ENCODE results near the gene ARRB2.

ARRB2 gene

GRCh38 chr17:4715063-4715744 is 4.8 kb downstream of the ARRB2 start:
- Histone ChIP-seq H3F3A (ENCODE audit: insufficient read depth) (no peaks in the 10 kb centered on the region), H3K27ac (ENCODE audit: low read depth, low read length) (no peak overlapping the region), H3K79me2 (ENCODE audit: insufficient read depth, low read length) (peaks cover 16% of the 10 kb centered on the region), H2AFZ (ENCODE audit: low read depth, low read length, severe bottlenecking) (no peak overlapping the region), H3K4me2 (ENCODE audit: low read depth, low read length, poor library complexity, severe bottlenecking) (no peak overlapping the region), H3K9me2 (replicated peaks; ENCODE audit: insufficient read depth, low read length) (no peaks in the 10 kb centered on the region), H4K20me1 (ENCODE audit: low read depth, low read length) (no peaks in the 10 kb centered on the region), H3K36me3 (ENCODE audit: low read length) (no peaks in the 10 kb centered on the region), H3K9me3 (ENCODE audit: insufficient read depth, low read length) (no peaks in the 10 kb centered on the region), H3K9ac (ENCODE audit: low read length) (no peak overlapping the region), H3K27me3 (ENCODE audit: low read length) (no peaks in the 10 kb centered on the region), H3K4me3 (ENCODE audit: insufficient read depth, low read length, poor library complexity, severe bottlenecking) (no peak overlapping the region)
- no peak for TF ChIP-seq CTCF (IDR thresholded peaks at IDR 0.05; ENCODE audit: insufficient read depth, low read length, poor library complexity, severe bottlenecking)
- TF ChIP-seq EZH2phosphoT487 (conservative IDR thresholded peaks at IDR 0.05; ENCODE audit: low read length): no peak

- no peaks in the 10 kb centered on the region for H3F3A ChIP-seq (ENCODE audit: insufficient read depth)
- H3K9me3 ChIP-seq (ENCODE audit: insufficient read depth, low read length): no peaks in the 10 kb centered on the region
- no peak overlapping the region for H3K27ac ChIP-seq (ENCODE audit: low read depth, low read length)
- no peak overlapping the region for H3K4me3 ChIP-seq (ENCODE audit: insufficient read depth, low read length, poor library complexity, severe bottlenecking)
- no peak overlapping the region for H3K9ac ChIP-seq (ENCODE audit: low read length)
- no peaks in the 10 kb centered on the region for H3K27me3 ChIP-seq (ENCODE audit: low read length)
- TF ChIP-seq CTCF (IDR thresholded peaks at IDR 0.05; ENCODE audit: insufficient read depth, low read length, poor library complexity, severe bottlenecking): no peak
- no peak for TF ChIP-seq EZH2phosphoT487 (conservative IDR thresholded peaks at IDR 0.05; ENCODE audit: low read length)
- H3K36me3 ChIP-seq (ENCODE audit: low read length): no peaks in the 10 kb centered on the region
- H2AFZ ChIP-seq (ENCODE audit: low read depth, low read length, severe bottlenecking): no peak overlapping the region
- peaks cover 12% of the 10 kb centered on the region for H3K79me2 ChIP-seq (ENCODE audit: insufficient read depth, low read length)
- no peaks in the 10 kb centered on the region for H3K9me2 ChIP-seq (replicated peaks; ENCODE audit: insufficient read depth, low read length)
- H4K20me1 ChIP-seq (ENCODE audit: low read depth, low read length): no peaks in the 10 kb centered on the region
- H3K4me2 ChIP-seq (ENCODE audit: low read depth, low read length, poor library complexity, severe bottlenecking): no peak overlapping the region
These were observed 5.6 kb downstream of the ARRB2 start for GRCh38 chr17:4716081-4716480.

- no peaks in the 10 kb centered on the region for H4K20me1 ChIP-seq (ENCODE audit: low read depth, low read length)
- H3K27me3 ChIP-seq (ENCODE audit: low read length): no peaks in the 10 kb centered on the region
- no peaks in the 10 kb centered on the region for H3F3A ChIP-seq (ENCODE audit: insufficient read depth)
- H3K36me3 ChIP-seq (ENCODE audit: low read length): no peaks in the 10 kb centered on the region
- no peak overlapping the region for H3K9ac ChIP-seq (ENCODE audit: low read length)
- no peaks in the 10 kb centered on the region for H3K9me2 ChIP-seq (replicated peaks; ENCODE audit: insufficient read depth, low read length)
- no peak overlapping the region for H3K4me3 ChIP-seq (ENCODE audit: insufficient read depth, low read length, poor library complexity, severe bottlenecking)
- TF ChIP-seq CTCF (IDR thresholded peaks at IDR 0.05; ENCODE audit: insufficient read depth, low read length, poor library complexity, severe bottlenecking): no peak
- no peak for TF ChIP-seq EZH2phosphoT487 (conservative IDR thresholded peaks at IDR 0.05; ENCODE audit: low read length)
- H3K27ac ChIP-seq (ENCODE audit: low read depth, low read length): no peak overlapping the region
- H2AFZ ChIP-seq (ENCODE audit: low read depth, low read length, severe bottlenecking): no peak overlapping the region
- no peaks in the 10 kb centered on the region for H3K9me3 ChIP-seq (ENCODE audit: insufficient read depth, low read length)
- no peaks in the 10 kb centered on the region for H3K79me2 ChIP-seq (ENCODE audit: insufficient read depth, low read length)
- H3K4me2 ChIP-seq (ENCODE audit: low read depth, low read length, poor library complexity, severe bottlenecking): no peak overlapping the region
These were observed 7.4 kb downstream of the ARRB2 start for GRCh38 chr17:4717791-4718190.
